Heart left ventricle (tissue), 13 donors: ENCODE results near the gene ZNF565.

Experiments
- CTCF ChIP-seq, 12 donors: fragments of 200-600 bp; sonication (generic) in 4 of 12; IDR thresholded peaks; one replicate each; pipeline versions ENCODE4 v1.5.0 to v1.8.0; 2018 to 2022; ENCODE audit warnings: antibody characterized with exemption in 12 of 12, mild to moderate bottlenecking in 5 of 12
- POLR2A ChIP-seq, 2 donors: fragments of 450-650 bp; IDR thresholded peaks; one replicate each; pipeline ENCODE4 v1.6.1; 2017; ENCODE audit warnings: antibody characterized with exemption in 2 of 2, mild to moderate bottlenecking in 2 of 2, moderate library complexity in 2 of 2
- donor health status: ischemic (EF 13 %, LVEDD 7.1; RV severe dilation, severe dysfunction).
- donor health status: DM: no; HTN: yes; CAD: no.
- donor health status: DM: no; HTN: no; CAD: no.
- donor health status: ischemic (EF 25% LVEDD 6.9; RV normal size, moderate dysfunction).
- donor health status: ischemic (EF 25% LVEDD 5.7; RV mildly dilated, moderate dysfunction).
- donor health status: ischemic (EF 35%, LVEDD 5.7; RV mildly dilated, moderate dysfunction).
- donor health status: nonischemic (EF 11% LVEDD 7.7; RV severe dilation, severe dysfunction).
- donor health status: DM: yes; HTN: yes; CAD: no.
- donor health status: PGD.
- donor health status: ischemic (EF 29% LVEDD 5.4; RV normal size, mild dysfunction).
- donor health status: nonischemic (EF 23%, LVEDD 6.1; RV moderate dilation, normal function).

- TF ChIP-seq CTCF (IDR thresholded peaks at IDR 0.05) (no peak), POLR2A (IDR thresholded peaks at IDR 0.05) (no peak)
Measured at GRCh38 chr19:36150586-36150985, 63.9 kb downstream of the ZNF565 start.
